COLO668 (cell line): ENCODE data around the gene DHRSX.
"Not testable (repeated sequence)": the region's sequence is repeated elsewhere in the genome, so short reads cannot be mapped to it uniquely, and the experiment has no call there.

Experiments
- DNase-seq: peaks from one replicate; lab custom pipeline; 2025; ENCODE audit not compliant: unreplicated experiment; lab: John Stamatoyannopoulos, UW

Gene DHRSX

GRCh38 chrX:2498781-2499302 is 1.9 kb downstream of the DHRSX start:
- DNase-seq = no peak

GRCh38 chrX:2497961-2498780 is 2.6 kb downstream of the DHRSX start:
- DNase-seq = no peak

DNA sequence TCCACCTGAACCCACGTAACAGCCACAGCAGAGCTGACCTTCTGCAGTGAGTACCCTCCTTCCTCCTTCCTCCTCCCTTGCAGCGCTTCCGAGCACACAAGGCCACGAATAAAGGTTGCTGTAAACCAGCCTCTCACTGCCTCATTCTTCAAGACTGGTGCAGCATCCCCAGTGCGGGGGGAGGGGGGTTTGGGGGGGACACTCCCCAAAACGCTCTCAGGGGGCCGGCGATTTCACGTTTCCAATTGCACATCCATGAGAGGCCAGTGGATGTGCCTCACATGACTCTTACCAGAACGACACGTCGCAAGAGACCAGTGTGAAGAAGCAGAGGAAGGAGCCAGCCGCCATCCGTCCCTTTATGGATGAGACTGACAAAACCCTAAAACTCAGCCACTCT is 5.2 kb downstream of the DHRSX start:
- DNase-seq = no peak

DNA sequence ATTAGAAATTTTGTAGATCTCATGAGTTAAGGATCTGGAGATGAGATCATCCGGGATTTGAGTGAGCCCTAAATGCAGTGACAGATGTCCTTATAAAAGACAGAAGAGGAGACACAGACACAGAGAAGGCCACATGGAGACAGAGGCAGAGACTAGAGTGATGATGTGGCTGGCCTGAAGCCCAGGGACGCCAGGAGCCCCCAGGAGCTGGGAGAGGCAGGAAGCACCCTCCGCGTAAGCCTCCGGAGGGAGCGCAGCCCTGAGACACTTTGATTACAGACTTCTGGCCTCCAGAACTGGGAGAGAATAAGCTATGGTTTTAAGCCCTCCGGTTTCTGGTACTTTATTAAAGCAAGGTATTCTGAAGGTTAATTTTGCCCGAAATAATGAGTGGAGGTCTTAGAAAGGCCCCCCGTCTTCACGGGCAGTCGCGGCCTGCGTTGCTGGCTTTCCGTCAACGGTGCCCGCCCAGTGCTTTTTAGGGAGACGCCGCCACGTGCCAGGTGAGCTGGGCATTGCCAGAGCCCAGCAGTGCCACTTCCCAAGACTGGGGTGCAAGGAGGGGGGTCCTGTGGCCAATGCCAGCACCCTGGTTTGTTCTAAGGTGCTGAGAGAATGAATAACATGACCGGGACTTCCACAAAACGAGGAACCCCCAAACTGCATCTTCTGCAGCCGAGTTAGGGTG is 8.1 kb downstream of the DHRSX start:
- DNase-seq = no peak

DNA sequence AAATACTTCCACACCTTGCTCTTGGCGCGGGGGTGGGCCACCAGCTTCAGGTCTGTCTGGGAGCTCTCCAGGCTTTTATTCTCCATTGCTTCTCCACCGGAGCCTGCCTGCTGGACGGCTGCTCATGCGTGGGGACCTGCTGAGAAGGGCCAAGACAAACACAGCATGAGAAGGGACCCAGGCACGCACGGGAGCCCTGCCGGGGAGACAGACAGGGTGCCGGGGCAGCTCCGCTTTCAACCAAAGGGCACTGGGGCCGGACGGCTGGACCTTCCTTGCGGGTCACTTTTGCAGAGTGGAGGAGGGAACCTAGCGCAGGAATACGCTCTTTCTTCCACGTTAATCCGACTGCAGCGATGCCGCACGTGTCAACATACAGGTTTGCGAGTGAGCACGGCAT is 10.1 kb downstream of the DHRSX start:
- no peak for DNase-seq

- DNase-seq = no peak
Observed at GRCh38 chrX:2489446-2490445, 11.0 kb downstream of the DHRSX start.

- no peak for DNase-seq
Observed at GRCh38 chrX:2488621-2489285, 12.0 kb downstream of the DHRSX start.

DNA sequence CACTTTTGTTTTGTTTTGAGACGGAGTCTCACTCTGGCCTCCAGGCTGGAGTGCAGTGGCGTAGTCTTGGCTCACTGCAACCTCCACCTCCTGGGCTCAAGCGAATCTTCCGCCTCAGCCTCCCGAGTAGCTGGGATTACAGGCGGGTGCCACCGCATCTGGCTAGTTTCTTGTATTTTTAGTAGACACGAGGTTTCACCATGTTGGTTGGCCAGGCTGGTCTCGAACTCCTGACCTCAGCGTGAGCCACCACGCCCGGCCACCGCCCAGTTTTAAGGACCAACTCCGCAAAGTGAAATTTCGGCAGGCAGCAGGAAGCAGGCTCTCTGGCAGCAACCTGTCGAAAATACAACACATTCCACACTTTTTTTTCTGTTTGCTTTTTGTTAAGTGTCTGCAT is 13.4 kb downstream of the DHRSX start:
- DNase-seq = no peak

- no peak for DNase-seq
Observed at GRCh38 chrX:2486476-2487133, 14.2 kb downstream of the DHRSX start.

DNA sequence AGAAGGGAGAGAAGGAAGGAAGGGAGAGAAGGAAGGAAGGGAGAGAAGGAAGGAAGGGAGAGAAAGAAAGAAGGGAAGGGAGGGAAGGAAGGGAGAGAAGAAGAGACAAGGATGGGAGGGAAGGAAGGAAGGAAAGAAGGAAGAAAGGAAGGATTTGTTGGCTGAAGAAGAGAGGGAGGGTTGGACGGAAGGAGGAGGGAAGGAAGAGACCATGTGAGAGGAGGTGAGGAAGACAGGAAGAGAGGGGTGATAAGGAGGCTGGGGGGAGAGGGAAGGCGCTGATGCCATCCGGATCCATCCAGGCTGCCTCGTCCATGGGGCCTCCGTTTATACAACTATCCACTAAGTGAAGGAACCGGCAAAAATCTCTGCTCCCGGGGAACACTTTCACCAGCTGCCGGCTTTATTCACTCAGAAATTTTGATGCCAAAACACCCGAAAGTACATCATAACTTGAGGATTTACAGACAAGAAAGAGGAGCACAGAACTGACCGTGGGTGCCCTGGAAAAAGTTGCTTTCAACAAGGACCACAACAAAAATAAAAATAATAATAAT is 14.9 kb downstream of the DHRSX start:
- no peak for DNase-seq

DNA sequence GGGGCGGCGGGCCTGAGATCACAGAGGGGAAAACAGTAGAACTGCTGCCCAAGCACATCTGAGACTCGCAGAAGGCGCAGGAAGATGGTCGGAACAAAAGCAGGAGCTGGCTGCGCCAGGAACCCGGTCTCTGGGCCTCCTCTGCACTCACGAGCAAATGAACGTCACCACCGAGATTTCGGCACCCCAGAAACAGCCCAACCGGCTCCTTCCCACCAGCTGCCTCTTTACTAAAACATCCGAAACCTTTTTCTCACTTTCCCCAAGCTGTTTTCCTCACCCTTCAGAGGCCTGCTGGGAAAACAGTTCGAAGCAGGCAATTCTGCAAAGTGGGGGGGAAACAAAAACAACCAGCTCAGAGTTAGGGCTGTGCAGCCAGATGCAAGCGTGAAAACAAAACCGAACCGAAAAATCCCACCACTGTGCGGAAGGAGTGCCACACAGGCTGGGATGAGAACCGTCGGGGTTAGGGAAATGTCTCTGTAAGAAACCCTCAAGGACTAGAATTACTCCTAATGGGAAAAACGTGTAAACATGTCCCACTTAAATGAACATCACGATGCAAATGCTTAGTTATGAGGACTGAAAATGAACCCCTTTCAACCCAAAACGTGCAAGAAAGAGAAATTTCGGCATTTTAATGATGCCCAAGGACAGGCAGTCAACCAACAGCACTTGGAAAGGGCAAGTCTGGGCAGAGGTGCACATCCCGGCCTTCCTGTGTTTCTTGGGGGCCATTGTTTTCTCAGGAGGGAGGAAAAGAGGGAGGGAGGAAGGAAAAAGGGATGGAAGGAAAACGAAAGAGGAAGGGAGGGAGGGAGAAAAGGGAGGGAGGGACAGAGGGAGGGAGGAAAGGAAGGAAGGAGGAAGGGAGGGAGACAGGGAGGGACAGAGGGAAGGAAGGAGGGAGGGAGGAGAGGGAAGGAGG is 15.8 kb downstream of the DHRSX start:
- no peak for DNase-seq

DNA sequence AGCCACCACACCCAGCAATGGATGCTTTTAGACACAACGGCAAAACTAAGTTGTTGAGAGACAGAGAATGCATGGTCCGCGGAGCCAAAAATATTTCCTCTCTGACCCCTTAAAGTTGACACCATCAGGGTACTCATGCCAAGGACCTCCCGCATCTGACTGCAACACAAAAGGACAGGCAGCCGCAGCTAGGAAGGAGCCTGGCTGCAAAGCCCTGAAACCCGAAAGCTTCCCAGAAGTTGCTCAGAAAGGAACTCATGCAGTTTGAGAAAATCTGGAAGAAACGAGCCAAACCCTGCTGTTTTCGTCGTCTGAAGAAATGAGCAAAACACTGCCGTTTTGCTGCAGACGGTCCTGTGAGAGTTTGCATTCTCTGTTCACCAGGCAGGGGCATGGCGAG is 16.5 kb downstream of the DHRSX start:
- no peak for DNase-seq

DNA sequence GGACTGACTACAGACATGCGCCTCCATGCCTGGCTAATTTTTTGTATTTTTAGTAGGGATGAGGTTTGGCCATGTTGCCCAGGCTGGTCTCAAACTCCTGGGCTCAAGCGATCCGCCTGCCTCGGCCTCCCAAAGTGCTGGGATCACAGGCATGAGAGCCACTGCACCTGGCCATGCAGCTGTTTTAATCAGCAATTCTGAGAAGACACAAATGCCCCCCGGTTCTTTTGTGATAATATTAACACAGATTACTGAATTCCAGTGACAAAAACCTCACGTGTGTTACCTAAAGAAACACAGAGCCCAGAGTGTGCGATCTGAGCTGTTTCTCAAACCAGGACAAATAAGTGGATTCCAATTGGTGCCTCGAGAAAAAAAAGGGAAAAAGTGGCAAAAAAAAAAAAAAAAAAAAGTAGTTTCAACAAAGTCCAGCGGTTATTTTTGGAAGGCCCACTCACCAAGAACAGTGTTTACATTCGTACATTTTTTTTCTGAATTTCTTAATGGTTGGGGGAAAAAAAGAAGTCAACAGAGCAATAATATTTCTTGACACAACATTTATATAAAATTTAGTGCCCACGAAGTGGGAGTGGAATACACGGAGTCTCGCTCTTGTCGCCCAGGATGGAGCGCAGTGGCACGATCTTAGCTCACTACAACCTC is 17.2 kb downstream of the DHRSX start:
- DNase-seq = no peak

- DNase-seq = not testable (repeated sequence)
Observed at GRCh38 chrX:2481597-2481996, 19.2 kb downstream of the DHRSX start.

DNA sequence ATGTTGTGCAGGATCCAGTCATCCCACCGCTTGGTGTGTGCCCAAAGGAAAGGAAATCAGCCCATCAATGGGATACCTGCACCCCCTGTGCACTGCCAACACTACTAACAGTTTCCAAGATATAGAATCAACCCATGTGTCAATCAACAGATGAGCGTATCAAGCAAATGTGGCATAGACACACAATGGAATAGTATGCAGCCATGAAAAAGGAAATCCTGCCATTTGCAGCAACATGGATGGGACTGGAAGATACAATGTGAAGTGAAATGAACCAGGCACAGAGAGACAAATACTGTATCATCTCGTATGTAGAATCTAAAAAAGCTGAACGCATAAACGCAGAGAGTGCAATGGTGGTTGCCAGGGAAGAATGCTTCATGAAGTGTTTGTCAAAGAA is 20.8 kb downstream of the DHRSX start:
- not testable (repeated sequence) for DNase-seq

- DNase-seq = no peak
Observed at GRCh38 chrX:2479420-2479780, 21.4 kb downstream of the DHRSX start.

DNA sequence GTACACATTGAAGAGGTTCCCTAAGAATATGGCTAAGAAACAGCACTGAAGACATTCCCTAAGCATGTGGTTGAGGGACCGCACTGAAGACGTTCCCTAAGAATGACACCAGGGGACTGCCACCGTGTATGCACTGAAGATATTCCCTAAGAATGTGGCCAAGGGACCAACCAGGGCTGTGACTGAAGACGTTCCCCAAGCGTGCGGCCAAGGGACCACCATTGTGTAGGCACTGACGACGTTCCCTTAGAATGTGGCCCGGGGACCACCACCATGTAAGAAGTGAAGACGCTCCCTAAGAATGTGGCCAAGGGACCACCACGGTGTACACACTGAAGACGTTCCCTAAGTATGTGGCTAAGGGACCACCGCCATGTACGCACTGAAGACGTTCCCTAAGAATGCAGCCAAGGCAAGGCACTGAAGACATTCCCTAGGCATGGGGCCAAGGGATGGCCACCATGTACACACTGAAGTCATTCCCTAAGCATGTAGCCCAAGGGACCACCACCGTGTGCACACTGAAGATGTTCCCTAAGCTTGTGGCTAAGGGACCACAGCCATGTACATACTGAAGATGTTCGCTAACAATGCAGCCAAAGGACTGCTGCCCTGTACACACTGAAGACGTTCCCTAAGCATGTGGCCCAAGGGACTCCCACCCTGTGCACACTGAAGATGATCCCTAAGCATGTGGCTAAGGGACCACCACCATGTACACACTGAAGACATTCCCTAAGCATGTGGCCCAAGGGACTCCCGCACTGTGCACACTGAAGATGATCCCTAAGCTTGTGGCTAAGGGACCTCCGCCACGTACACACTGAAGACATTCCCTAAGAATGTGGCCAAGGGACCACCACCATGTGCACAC is 22.0 kb downstream of the DHRSX start:
- DNase-seq = no peak
